PC-3 (cell line): Measurements from ENCODE around the gene NUDCD2.

Source experiments
- EZH2 ChIP-seq: fragments of 300-600 bp; sonication (generic); IDR thresholded peaks from one replicate; pipeline ENCODE4 v1.6.1; 2017; ENCODE audit warnings: antibody characterized with exemption, mild to moderate bottlenecking, low read length; ENCODE audit not compliant: unreplicated experiment
- TF ChIP-seq, protein P1 (sequence below): fragments of 300-600 bp; sonication (generic); conservative IDR thresholded peaks from 2 replicates; pipeline ENCODE4 v1.5.1; 2017; ENCODE audit warnings: antibody characterized with exemption, low read depth, mild to moderate bottlenecking, low read length

DNA sequence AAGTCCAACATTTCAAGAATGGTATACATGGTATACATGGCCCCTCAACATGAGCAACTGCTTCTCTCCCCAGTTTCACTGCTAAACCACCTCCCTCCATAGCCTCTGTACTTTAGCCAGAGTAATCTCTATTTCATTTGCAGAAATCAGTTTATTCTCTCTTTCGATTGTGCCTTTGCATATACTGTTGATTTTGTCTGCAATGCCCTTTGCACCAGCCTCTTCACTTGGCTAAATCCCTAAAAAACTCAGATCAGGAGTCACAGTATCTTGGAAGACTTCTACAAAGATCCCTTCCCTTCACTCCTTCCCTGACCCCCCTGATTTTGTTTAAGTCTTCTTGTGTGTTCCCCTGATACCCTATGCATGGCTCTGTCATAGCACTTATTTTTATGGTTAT lies 27.4 kb downstream of the NUDCD2 start:
- no peak for TF ChIP-seq EZH2
- TF ChIP-seq, protein P1, sequence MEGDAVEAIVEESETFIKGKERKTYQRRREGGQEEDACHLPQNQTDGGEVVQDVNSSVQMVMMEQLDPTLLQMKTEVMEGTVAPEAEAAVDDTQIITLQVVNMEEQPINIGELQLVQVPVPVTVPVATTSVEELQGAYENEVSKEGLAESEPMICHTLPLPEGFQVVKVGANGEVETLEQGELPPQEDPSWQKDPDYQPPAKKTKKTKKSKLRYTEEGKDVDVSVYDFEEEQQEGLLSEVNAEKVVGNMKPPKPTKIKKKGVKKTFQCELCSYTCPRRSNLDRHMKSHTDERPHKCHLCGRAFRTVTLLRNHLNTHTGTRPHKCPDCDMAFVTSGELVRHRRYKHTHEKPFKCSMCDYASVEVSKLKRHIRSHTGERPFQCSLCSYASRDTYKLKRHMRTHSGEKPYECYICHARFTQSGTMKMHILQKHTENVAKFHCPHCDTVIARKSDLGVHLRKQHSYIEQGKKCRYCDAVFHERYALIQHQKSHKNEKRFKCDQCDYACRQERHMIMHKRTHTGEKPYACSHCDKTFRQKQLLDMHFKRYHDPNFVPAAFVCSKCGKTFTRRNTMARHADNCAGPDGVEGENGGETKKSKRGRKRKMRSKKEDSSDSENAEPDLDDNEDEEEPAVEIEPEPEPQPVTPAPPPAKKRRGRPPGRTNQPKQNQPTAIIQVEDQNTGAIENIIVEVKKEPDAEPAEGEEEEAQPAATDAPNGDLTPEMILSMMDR, result no peak
